Hepatocyte (in vitro differentiated cells): ENCODE data around the gene ZNF318. TPM values are rescaled to one million over a fixed set of nuclear protein-coding genes. Genes with fewer than 3 reads are reported as not detected.
"Not testable (repeated sequence)": the region's sequence is repeated elsewhere in the genome, so short reads cannot be mapped to it uniquely, and the experiment has no call there.

Experiments
- DNase-seq: peaks from one replicate; pipeline ENCODE4 v3.0.0-alpha.2; 2016; ENCODE audit warnings: low spot score
- H2AFZ ChIP-seq: fragments of 200-600 bp; sonication (generic); 2 replicates; pipeline ENCODE4 v1.6.0; 2016; ENCODE audit warnings: antibody characterized with exemption, mild to moderate bottlenecking
- H3K27ac ChIP-seq: fragments of 200-600 bp; sonication (generic); 2 replicates; pipeline ENCODE4 v1.5.1; 2016; ENCODE audit warnings: mild to moderate bottlenecking
- H3K27me3 ChIP-seq: fragments of 200-600 bp; sonication (generic); 2 replicates; pipeline ENCODE4 v1.6.1; 2016
- H3K36me3 ChIP-seq: fragments of 200-600 bp; sonication (generic); replicated peaks from 2 replicates; pipeline ENCODE4 v1.5.1; 2016; ENCODE audit warnings: low read depth; ENCODE audit not compliant: insufficient read depth
- H3K4me1 ChIP-seq: fragments of 200-600 bp; sonication (generic); 2 replicates; pipeline ENCODE4 v1.5.1; 2016; ENCODE audit warnings: mild to moderate bottlenecking, moderate library complexity; ENCODE audit not compliant: insufficient read depth
- H3K4me2 ChIP-seq: fragments of 200-600 bp; sonication (generic); 2 replicates; pipeline ENCODE4 v1.6.0; 2016
- H3K4me3 ChIP-seq: fragments of 200-600 bp; sonication (generic); 2 replicates; pipeline ENCODE4 v1.5.1; 2016; ENCODE audit warnings: mild to moderate bottlenecking
- H3K79me2 ChIP-seq: fragments of 200-600 bp; sonication (generic); 2 replicates; pipeline ENCODE4 v1.6.0; 2017; ENCODE audit warnings: mild to moderate bottlenecking
- H3K9me2 ChIP-seq: fragments of 200-600 bp; sonication (generic); replicated peaks from 2 replicates; pipeline ENCODE4 v1.6.0; 2017; ENCODE audit warnings: mild to moderate bottlenecking; ENCODE audit not compliant: insufficient read depth
- H3K9me3 ChIP-seq: fragments of 200-600 bp; sonication (generic); 2 replicates; pipeline ENCODE4 v1.5.1; 2016; ENCODE audit warnings: low read depth, mild to moderate bottlenecking
- H4K20me1 ChIP-seq: fragments of 200-600 bp; sonication (generic); 2 replicates; pipeline ENCODE4 v1.6.0; 2016; ENCODE audit warnings: mild to moderate bottlenecking; ENCODE audit not compliant: insufficient read depth, poor library complexity, severe bottlenecking
- CTCF ChIP-seq: fragments of 200-600 bp; sonication (generic); IDR thresholded peaks from 2 replicates; pipeline ENCODE4 v1.5.1; 2016; ENCODE audit warnings: antibody characterized with exemption, mild to moderate bottlenecking; ENCODE audit not compliant: poor library complexity
- EZH2 ChIP-seq: fragments of 200-600 bp; sonication (generic); IDR thresholded peaks from 2 replicates; pipeline ENCODE4 v1.6.1; 2016; ENCODE audit warnings: antibody characterized with exemption, mild to moderate bottlenecking, borderline replicate concordance
- EZH2phosphoT487 ChIP-seq: fragments of 200-600 bp; sonication (generic); IDR thresholded peaks from one replicate; pipeline ENCODE4 v1.6.1; 2018; ENCODE audit warnings: antibody characterized with exemption, mild to moderate bottlenecking, low read depth, moderate library complexity; ENCODE audit not compliant: unreplicated experiment, severe bottlenecking
- WGBS: methylation state at CpG from one replicate; pipeline ENCODE4 v1.1.6; 2016; ENCODE audit warnings: low lambda C conversion rate; ENCODE audit errors: missing lambda C conversion rate; 5-methylcytosine and 5-hydroxymethylcytosine counted together
- polyA plus RNA-seq: library from polyadenylated mRNA; unstranded; fragments of >200 nt; fragmentation: Nextera tagmentation; extraction: Ambion mirVana; gene quantifications from 2 replicates; pipeline ENCODE4 v1.2.1, GENCODE V29; 2016
- total RNA-seq: library from RNA; depleted of rRNA; stranded (reverse); fragments of >200 nt; gene quantifications from 2 replicates; pipeline ENCODE4 v1.2.3, GENCODE V29; 2014

The ZNF318 gene
- total and polyA plus RNA-seq, 2 experiments from 2014 or later, result 6.9 to 13.4 TPM

DNA sequence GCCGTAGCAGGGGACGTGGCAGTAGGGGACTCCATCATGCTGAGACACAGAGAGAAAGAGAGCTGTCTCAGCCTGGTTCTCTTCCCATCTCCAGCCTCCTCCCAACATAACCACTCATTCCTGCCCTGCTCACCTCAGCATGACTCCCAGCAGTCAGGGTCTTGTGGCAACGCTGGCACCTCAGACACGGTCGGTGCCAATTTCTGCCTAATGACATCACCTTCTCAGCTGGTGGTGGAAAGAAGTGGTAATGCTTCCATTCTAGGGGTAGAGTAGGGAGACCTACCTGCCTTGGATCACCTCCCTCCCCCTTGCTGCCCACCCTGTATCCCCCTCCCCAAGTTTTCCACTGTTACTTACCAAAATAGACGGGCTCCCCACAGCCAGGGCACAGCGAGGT lies 63.4 kb downstream of the ZNF318 start:
- 95% methylated on average over 7 of the region's 7 CpGs for WGBS
- Histone ChIP-seq H4K20me1 (no peaks in the 10 kb centered on the region), H3K27ac (no peak overlapping the region), H3K9me2 (no peaks in the 10 kb centered on the region), H3K79me2 (no peaks in the 10 kb centered on the region), H3K36me3 (no peaks in the 10 kb centered on the region), H3K4me3 (no peak overlapping the region), H3K4me1 (peaks cover 3% of the 10 kb centered on the region), H3K27me3 (peaks cover 8% of the 10 kb centered on the region), H3K9me3 (no peaks in the 10 kb centered on the region), H3K4me2 (no peak overlapping the region), H2AFZ (no peak overlapping the region)
- DNase-seq, result no peak
- TF ChIP-seq CTCF, result no peak

DNA sequence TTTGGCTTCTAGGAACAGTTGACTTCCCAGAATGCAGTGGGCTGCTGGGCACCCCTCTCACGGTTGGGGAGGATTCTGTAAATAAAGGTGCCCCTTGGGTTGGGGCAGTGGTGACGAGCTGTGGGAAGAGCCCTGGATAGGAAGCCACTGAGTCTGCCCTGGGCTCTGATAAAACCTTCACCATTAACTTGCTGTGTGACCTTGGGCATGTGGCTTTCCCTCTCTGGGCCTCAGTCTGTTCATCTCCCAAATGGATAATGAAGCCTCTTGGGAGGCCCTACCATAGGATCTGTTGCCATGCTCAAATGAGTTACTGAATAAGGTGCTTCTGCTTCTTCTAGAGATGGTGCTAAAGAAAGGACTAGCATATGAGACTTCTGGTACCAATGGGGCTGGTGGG lies 64.6 kb downstream of the ZNF318 start:
- Histone ChIP-seq H3K79me2 (no peaks in the 10 kb centered on the region), H3K4me3 (no peak overlapping the region), H2AFZ (no peak overlapping the region), H3K9me3 (no peaks in the 10 kb centered on the region), H4K20me1 (no peaks in the 10 kb centered on the region), H3K4me1 (peaks cover 3% of the 10 kb centered on the region), H3K27me3 (peaks cover 8% of the 10 kb centered on the region), H3K27ac (no peak overlapping the region), H3K9me2 (no peaks in the 10 kb centered on the region), H3K36me3 (no peaks in the 10 kb centered on the region), H3K4me2 (no peak overlapping the region)
- DNase-seq, result no peak
- 83% methylated on average over 2 of the region's 2 CpGs for whole genome bisulfite sequencing
- no peak for TF ChIP-seq EZH2phosphoT487
- TF ChIP-seq CTCF, result no peak
- TF ChIP-seq EZH2, result no peak

DNA sequence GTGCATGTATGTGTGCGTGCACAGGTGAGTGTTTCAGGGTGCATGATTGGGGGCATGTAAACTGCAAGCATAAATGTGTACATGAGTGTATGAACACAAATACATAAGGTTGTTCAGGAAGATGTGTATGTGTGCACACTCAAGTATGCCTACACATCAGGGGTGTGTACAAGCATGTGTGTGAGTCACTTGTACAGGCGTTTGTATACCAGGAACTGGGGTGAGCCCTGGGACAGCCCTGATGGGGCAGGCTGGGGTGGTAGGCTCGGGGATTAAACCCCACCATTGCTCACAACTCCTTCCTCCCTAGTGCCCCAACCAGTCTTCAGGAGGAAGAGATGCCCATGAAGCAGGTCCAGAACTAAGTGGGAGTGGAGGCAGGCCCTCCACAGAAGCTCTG lies 65.1 kb downstream of the ZNF318 start:
- Histone ChIP-seq H3K4me2 (no peak overlapping the region), H3K79me2 (no peaks in the 10 kb centered on the region), H3K9me3 (no peaks in the 10 kb centered on the region), H3K36me3 (no peaks in the 10 kb centered on the region), H3K4me3 (no peak overlapping the region), H3K27ac (no peak overlapping the region), H3K4me1 (peaks cover 3% of the 10 kb centered on the region), H3K27me3 (peaks cover 6% of the 10 kb centered on the region), H3K9me2 (no peaks in the 10 kb centered on the region), H2AFZ (no peak overlapping the region), H4K20me1 (no peaks in the 10 kb centered on the region)
- no peak for TF ChIP-seq EZH2
- no peak for TF ChIP-seq EZH2phosphoT487
- no peak for TF ChIP-seq CTCF
- no peak for DNase-seq
- WGBS, result 79% methylated on average over 3 of the region's 3 CpGs

DNA sequence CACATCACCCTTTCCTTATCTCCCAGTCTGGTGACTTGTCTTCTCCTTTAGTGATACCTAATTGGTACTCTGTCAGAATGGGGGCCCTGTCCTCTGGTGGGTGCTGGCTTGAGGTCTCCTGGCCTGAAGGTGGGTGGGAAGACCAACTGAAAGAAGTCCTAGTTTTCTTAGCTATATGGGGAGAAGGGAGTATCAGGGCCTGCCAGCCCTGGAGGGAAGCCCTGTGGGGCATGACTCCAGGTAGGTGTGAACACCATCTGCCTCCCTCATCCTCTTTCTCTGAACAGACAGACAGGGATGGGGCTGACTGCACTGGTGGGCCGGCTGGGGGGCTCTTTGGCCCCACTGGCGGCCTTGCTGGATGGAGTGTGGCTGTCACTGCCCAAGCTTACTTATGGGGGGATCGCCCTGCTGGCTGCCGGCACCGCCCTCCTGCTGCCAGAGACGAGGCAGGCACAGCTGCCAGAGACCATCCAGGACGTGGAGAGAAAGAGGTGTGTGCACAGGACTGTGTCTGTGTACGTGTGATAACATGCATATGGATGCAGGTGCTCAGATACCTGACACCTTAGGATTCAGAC lies 65.6 kb downstream of the ZNF318 start:
- Histone ChIP-seq H2AFZ (no peak overlapping the region), H3K27ac (no peak overlapping the region), H3K4me3 (no peak overlapping the region), H4K20me1 (no peaks in the 10 kb centered on the region), H3K9me2 (no peaks in the 10 kb centered on the region), H3K27me3 (peaks cover under 1% of the 10 kb centered on the region), H3K4me2 (no peak overlapping the region), H3K9me3 (no peaks in the 10 kb centered on the region), H3K36me3 (no peaks in the 10 kb centered on the region), H3K4me1 (peaks cover 2% of the 10 kb centered on the region), H3K79me2 (no peaks in the 10 kb centered on the region)
- WGBS, result 87% methylated on average over 8 of the region's 8 CpGs
- no peak for DNase-seq
- TF ChIP-seq EZH2phosphoT487 (no peak), CTCF (no peak), EZH2 (no peak)

DNA sequence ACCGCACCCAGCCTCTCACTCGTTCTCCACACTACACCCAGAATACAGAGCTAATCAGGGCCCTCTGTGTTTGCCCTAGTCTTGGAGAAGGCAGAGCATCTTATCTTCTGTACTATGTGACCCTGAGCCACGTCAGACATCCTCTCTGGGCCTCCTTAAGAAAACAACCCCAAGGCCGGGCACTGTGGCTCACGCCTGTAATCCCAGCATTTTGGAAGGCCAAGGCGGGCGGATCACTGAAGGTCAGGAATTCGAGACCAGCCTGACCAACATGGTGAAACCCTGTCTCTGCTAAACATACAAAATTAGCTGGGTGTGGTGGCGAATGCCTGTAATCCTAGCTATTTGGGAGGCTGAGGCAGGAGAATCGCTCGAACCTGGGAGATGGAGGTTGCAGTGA lies 66.4 kb downstream of the ZNF318 start:
- not testable (repeated sequence) for H3K4me3 ChIP-seq, H3K4me1 ChIP-seq, H3K36me3 ChIP-seq, H2AFZ ChIP-seq, H3K79me2 ChIP-seq, H3K9me3 ChIP-seq, H3K4me2 ChIP-seq, H4K20me1 ChIP-seq, H3K9me2 ChIP-seq, H3K27me3 ChIP-seq
- WGBS, result 65% methylated on average over 11 of the region's 11 CpGs
- peak; percentile 60 for DNase-seq
- peak overlapping the region; percentile 73 for H3K27ac ChIP-seq
